GM18498 (cell line): ENCODE results near the gene SCAPER.

Experiments
- ATAC-seq: cut with Tn5 transposase; IDR thresholded peaks from one replicate; pipeline ENCODE4 v1.9.1; 2021; ENCODE audit warnings: mild to moderate bottlenecking, moderate library complexity; ENCODE audit not compliant: unreplicated experiment

SCAPER gene

GRCh38 chr15:76905013-76905839, at the start of gene SCAPER:
TSS of gene SCAPER (minus strand) at chr15:76905340. CDS start at chr15:76883817, 21,523 bp downstream.
- peak; percentile 87 for ATAC-seq

- no peak for ATAC-seq
Measured at GRCh38 chr15:76954744-76955143, 49.6 kb upstream of the SCAPER start.

GRCh38 chr15:76953913-76954312, 48.8 kb upstream of the SCAPER start:
- no peak for ATAC-seq

GRCh38 chr15:76951220-76951619, 46.1 kb upstream of the SCAPER start:
- ATAC-seq = no peak

- no peak for ATAC-seq
Measured at GRCh38 chr15:76947454-76947853, 42.3 kb upstream of the SCAPER start.

GRCh38 chr15:76945494-76946093, 40.5 kb upstream of the SCAPER start:
- no peak for ATAC-seq

GRCh38 chr15:76942331-76942730, 37.2 kb upstream of the SCAPER start:
- ATAC-seq = no peak

GRCh38 chr15:76941636-76942035, 36.5 kb upstream of the SCAPER start:
- ATAC-seq = no peak

GRCh38 chr15:76939715-76940114, 34.6 kb upstream of the SCAPER start:
- no peak for ATAC-seq

GRCh38 chr15:76938752-76939151, 33.6 kb upstream of the SCAPER start:
- no peak for ATAC-seq

GRCh38 chr15:76936671-76937070, 31.5 kb upstream of the SCAPER start:
- ATAC-seq = no peak

- ATAC-seq = no peak
Measured at GRCh38 chr15:76935620-76936019, 30.5 kb upstream of the SCAPER start.

- ATAC-seq = no peak
Measured at GRCh38 chr15:76932135-76932966, 27.2 kb upstream of the SCAPER start.

- ATAC-seq = peak; percentile 98
Measured at GRCh38 chr15:76931397-76932134, 26.4 kb upstream of the SCAPER start, which contains the start of gene RCN2. TSS of gene RCN2 (plus strand) at chr15:76931749. CDS start at chr15:76931842, 93 bp downstream.

- no peak for ATAC-seq
Measured at GRCh38 chr15:76930831-76931396, 25.8 kb upstream of the SCAPER start.

GRCh38 chr15:76929011-76929760, 24.0 kb upstream of the SCAPER start:
- no peak for ATAC-seq

- ATAC-seq = no peak
Measured at GRCh38 chr15:76928201-76928600, 23.1 kb upstream of the SCAPER start.

- ATAC-seq = no peak
Measured at GRCh38 chr15:76916369-76916768, 11.2 kb upstream of the SCAPER start.

GRCh38 chr15:76913737-76914136, 8.6 kb upstream of the SCAPER start:
- no peak for ATAC-seq

GRCh38 chr15:76912430-76912829, 7.3 kb upstream of the SCAPER start:
- no peak for ATAC-seq
